GM21723 (cell line): Measurements from ENCODE around the gene EPB41L1.

ENCODE experiments used
- ATAC-seq: cut with Tn5 transposase; IDR thresholded peaks from one replicate; pipeline ENCODE4 v1.9.1; 2021; ENCODE audit warnings: mild to moderate bottlenecking, moderate library complexity; ENCODE audit not compliant: unreplicated experiment

The EPB41L1 gene

GRCh38 chr20:36153736-36154699 lies 522 bp upstream of the EPB41L1 start:
- ATAC-seq: no peak

- no peak for ATAC-seq
These were observed 1.1 kb downstream of the EPB41L1 start for GRCh38 chr20:36155629-36155971.

- ATAC-seq: no peak
These were observed 1.5 kb downstream of the EPB41L1 start for GRCh38 chr20:36155991-36156390.

GRCh38 chr20:36157610-36158009 lies 3.1 kb downstream of the EPB41L1 start:
- no peak for ATAC-seq

- ATAC-seq: no peak
These were observed 3.7 kb downstream of the EPB41L1 start for GRCh38 chr20:36158160-36158741.

GRCh38 chr20:36159833-36160232 lies 5.3 kb downstream of the EPB41L1 start:
- ATAC-seq: no peak

- ATAC-seq: no peak
These were observed 7.9 kb downstream of the EPB41L1 start for GRCh38 chr20:36162272-36162966.

- ATAC-seq: no peak
These were observed 13.5 kb downstream of the EPB41L1 start for GRCh38 chr20:36167902-36168503.

- no peak for ATAC-seq
These were observed 16.1 kb downstream of the EPB41L1 start for GRCh38 chr20:36170542-36171215.

- ATAC-seq: no peak
These were observed 19.0 kb downstream of the EPB41L1 start for GRCh38 chr20:36173451-36173933.

GRCh38 chr20:36175016-36175415 lies 20.5 kb downstream of the EPB41L1 start:
- ATAC-seq: no peak

GRCh38 chr20:36175475-36175995 lies 21.0 kb downstream of the EPB41L1 start:
- no peak for ATAC-seq

GRCh38 chr20:36177716-36178115 lies 23.2 kb downstream of the EPB41L1 start:
- ATAC-seq: no peak

GRCh38 chr20:36179170-36179945 lies 24.8 kb downstream of the EPB41L1 start:
- no peak for ATAC-seq

- ATAC-seq: no peak
These were observed 25.8 kb downstream of the EPB41L1 start for GRCh38 chr20:36180323-36180722.

GRCh38 chr20:36181934-36182603 lies 27.5 kb downstream of the EPB41L1 start:
- no peak for ATAC-seq

- ATAC-seq: no peak
These were observed 28.1 kb downstream of the EPB41L1 start for GRCh38 chr20:36182604-36183154.

GRCh38 chr20:36183155-36183944 lies 28.8 kb downstream of the EPB41L1 start:
- no peak for ATAC-seq
